HG03457 (cell line): ENCODE results near the gene SIM1.

ENCODE experiments used
- ATAC-seq: cut with Tn5 transposase; IDR thresholded peaks from one replicate; pipeline ENCODE4 v1.9.1; 2021; ENCODE audit warnings: moderate number of reproducible peaks; ENCODE audit not compliant: unreplicated experiment

The SIM1 gene, protein sequence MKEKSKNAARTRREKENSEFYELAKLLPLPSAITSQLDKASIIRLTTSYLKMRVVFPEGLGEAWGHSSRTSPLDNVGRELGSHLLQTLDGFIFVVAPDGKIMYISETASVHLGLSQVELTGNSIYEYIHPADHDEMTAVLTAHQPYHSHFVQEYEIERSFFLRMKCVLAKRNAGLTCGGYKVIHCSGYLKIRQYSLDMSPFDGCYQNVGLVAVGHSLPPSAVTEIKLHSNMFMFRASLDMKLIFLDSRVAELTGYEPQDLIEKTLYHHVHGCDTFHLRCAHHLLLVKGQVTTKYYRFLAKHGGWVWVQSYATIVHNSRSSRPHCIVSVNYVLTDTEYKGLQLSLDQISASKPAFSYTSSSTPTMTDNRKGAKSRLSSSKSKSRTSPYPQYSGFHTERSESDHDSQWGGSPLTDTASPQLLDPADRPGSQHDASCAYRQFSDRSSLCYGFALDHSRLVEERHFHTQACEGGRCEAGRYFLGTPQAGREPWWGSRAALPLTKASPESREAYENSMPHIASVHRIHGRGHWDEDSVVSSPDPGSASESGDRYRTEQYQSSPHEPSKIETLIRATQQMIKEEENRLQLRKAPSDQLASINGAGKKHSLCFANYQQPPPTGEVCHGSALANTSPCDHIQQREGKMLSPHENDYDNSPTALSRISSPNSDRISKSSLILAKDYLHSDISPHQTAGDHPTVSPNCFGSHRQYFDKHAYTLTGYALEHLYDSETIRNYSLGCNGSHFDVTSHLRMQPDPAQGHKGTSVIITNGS

DNA sequence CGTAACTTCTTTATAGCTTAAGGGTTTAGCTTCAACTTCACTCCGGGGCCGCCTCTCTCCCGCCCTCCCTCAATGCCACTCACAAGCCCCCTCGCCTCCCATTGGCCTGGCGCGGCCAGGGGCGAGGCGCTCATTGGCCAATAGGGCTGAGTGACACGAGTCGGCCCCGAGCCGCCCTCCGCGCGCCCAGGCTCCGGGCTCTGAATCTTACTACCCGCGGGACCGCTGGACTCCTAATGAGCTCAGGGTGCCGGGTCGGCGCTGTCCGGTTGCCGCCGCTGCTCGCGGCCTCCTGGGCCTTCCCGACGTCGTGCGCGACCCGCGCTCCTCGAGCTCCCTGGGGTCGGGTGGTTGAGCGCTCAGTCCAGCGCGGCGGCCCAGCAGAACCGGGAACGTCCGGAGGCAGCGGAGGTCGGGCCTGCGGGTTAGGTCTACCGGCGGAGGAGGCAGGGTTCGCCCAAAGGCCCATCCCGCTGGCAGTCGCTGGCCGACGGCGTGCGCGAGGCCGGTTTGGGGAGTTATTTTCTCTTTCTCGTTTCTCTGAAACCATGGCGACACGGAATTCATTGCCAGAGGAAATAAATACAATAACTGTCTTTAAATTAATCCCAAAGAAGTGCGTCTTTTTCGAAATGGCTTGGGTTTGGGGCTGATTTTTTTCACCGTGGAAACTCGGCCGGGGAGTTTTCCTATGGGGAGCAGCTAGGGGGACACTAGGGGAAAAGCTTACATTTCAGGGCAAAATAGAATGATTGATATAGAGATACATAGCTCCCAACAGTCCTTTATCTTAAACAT, at the start of gene SIM1:
TSS of gene SIM1 (minus strand) at position 19 of the 798 bp plus-strand sequence. CDS start 1,453 bp downstream, outside the sequence.
- no peak for ATAC-seq

DNA sequence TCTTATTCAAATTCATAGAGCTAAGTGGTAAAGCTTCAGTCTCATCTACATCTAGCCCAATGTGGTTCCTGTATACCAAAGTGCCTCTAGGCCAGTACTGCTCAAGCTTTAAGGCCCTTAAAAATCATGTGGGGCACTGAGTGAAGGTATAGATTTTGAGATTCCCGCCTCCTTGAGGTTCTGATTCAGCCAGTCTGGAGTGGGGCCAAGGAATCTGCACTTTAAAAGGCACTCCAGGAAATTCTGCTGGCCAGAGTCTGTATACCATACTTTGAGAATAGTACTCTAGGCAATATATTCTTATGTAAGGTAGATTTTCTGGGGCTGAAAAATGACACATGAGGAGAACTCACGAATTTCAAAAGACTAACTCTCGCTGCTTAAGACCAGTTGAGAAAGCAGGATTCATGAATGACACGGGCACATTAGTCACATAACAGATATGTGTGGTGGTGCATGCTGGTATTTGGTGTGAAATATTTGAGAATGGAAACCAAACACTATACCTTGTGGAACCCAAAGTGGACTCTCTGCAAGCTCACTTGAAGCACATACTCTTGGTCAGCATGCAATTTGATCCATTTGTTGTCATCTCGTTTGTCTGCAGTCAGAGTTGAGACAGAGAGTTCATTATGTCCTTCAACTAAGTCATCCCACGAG, 47.6 kb upstream of the SIM1 start:
- ATAC-seq: no peak

DNA sequence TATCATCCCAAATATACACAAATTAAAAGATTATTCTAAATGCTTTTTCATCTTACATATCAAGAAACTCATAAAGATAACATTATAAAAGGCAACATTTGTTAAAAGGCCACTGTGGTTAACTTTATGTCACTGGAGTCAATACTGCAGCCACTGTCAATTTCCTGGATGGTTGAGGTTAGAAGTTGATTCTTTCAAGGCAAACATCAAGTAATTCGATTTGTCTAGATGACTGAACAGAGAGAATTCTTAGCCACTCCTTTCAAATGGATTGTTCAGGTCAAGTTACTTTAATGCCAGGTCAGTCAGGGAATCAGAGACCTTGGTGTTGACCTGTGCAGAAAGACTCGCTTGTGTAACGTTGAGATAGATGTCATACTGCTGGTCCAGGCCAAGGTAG, 44.4 kb upstream of the SIM1 start:
- ATAC-seq: no peak

DNA sequence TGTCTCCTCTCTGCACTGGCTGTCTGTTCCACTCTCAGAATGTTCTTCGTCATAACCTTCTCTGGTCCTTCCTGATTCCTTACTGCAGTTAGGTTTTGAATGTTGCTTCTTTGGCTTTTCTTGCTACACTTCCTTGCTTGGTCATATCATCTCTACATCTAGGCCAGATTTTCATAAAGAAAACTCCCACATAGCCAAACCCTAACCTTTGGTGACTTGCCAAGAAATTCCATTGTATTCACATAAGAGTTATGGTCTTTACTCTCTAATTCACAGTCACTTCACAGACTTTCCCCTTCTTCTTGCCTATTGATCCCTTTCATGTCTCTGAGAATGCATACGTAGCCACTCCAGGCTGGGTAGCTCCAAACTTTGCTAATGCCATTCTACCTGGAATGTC, 41.9 kb upstream of the SIM1 start:
- ATAC-seq: no peak

DNA sequence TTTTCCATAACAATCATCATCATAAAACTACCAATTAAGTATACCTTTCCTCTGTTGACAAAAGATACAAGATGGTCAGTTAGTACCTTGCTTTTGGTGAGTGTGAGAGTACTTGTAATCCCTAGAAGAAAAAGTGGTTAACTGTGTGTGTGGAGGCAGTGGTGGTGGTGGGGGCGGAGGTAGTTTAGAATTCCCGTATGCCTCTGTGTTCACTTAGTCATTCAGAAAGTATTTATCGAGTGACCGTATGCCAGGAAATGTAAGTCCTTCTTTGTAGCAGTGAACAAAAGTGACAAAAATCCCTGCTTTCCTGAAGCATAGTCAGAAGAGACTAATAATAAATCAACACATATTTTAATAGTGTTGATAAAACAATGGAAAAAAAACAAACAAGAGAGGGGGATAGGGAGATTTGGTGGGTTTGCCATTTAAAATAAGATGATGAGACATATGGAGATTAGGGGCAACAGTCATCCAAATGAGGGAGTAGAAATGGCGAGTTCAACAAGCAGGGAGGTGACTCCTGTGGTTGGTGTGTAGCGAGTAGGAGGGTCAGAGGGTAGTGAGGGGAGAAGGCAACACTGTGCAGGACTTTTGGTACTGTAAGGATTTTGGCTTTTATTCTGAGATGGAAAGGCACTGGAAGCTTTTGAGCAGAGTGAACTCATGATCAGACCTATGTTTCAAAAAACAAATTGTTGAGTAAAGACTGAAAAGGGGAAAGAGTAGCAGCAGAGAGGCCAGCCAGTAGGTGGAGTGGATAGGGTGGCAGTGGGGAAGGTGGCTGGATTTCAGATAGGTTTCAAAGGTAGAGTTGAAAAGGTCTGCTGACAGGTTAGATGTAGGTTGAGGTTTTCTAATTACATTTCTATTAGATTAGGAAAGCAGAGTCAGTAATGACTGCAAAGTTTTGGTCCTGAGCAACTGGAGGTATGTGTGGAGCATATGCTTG, 40.3 kb upstream of the SIM1 start:
- no peak for ATAC-seq

DNA sequence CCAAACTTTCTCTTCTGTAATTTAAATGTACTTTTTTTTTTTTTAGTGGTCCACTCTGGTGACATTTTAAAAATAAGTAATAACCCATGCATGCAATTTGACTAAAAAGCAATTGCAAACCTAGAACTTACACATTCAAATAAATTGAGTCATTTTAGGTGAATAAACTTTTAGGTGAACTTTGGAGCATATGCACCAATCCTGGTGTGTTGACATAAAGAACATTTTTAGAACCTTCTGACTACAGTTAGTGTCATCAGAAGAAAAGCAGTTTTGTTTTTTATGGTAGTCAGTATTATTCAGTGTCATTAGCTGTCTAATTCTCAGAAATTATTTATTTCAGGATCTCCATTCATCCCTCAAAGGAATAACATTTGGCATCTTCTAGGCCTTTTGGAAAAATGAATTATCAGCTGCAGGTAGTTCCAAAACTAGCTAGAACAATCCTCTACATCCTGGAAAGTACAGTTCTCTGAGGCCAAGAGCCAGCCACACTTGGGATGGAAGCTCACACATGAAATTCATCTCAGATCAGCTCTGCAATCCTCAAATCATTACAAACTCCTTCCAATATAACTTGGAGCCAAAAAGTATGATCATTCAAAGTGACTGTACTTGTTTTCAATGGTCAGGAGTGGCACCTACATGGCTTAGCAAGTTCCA, 38.5 kb upstream of the SIM1 start:
- no peak for ATAC-seq

DNA sequence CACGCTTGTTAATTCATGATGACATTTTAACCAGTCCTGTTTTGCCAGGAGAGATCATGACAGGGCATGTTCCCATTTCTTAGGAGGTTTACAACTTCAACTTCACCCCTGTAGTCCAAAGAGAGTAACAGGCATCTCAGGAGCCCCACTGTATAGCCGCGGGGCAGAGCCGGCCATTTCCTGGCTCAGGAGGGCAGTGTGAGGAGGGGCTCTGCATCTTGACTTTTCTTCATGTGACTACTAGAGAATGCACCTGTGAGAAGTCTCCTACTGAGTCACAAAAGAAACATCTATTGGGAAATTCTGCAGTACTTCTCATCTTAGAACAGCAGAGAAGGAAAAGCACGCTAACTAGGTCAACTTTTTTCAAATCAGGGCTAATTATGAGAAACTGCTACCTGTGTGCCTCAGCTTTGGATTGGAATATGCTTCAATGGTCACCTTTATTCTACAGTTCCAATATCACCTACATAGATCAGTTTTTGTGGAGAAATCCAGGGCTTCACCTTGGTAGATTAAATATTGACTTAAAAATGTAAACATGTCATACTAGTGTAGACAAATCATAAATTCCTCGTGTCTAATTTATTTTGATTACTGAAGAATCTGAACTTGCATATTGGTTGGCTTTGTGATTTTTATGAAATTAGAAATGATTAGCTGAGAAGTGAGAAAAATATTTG, 28.6 kb upstream of the SIM1 start:
- no peak for ATAC-seq

DNA sequence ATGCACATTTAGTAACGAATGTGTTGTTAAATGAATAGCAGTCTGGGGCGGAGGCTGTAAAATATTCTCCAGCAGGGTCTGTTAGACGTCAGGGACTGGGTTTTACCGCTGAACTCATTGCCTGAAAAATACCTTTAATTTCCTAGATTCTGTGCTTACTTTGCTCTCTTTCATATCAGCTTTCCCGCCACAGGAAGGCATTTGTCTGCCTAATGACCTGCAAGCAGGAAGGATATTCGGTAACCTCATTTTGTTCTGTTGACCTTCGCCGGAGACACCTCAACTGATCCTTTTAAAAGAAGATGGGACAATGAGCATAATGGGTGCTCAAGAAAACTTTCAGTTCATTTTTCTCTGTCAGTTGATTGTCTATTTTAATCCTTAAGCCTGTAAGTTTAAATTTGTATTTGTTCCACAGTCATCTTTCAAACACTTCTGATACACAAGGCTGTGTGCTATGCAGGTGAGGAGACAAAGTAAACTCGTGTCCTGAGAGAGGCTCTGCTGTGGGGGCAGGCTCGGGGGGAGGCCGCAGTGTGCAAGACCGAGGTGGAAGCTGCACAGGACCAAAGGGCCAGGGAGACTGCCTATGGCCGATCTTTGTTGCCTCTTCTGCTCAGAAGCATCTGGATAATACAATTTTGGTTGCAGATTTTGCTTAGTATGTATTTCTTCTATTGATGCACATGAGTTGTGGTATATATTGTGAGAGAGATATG, 27.4 kb upstream of the SIM1 start:
- no peak for ATAC-seq

DNA sequence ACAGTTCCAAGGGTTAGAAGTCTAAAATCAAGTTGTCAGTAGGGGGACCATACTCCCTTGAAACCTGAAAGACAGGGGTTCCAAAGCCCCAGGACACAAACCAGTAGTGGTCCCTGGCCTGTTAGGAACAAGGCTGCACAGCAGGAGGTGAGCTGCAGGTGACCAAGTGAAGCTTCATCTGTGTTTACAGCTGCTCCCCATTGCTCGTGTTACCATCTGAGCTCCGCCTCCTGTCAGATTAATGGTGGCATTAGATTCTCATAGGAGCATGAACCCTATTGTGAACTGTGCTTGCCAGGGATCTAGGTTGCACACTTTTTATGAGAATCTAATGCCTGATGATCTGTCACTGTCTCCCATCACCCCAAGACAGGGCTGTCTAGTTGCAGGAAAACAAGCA, 25.3 kb upstream of the SIM1 start:
- ATAC-seq: no peak

DNA sequence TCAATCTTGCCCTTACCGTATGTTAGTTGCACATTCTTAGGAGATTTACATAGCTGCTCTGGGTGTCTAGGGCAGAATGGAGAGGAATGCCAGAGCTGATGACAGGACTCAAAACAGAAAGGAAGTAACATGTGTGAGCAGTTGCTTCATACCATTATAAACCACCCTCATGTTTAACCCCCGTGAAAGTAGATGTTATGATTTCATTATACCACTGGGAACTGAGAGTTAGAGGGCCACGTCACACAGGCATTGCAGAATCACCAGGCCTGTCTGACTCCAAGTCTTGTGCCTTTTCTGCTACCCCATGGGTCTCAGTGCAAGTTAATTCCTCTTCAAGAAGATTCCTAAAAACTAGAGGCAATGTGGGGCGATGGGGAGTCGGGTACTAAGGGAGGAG, 23.5 kb upstream of the SIM1 start:
- no peak for ATAC-seq

DNA sequence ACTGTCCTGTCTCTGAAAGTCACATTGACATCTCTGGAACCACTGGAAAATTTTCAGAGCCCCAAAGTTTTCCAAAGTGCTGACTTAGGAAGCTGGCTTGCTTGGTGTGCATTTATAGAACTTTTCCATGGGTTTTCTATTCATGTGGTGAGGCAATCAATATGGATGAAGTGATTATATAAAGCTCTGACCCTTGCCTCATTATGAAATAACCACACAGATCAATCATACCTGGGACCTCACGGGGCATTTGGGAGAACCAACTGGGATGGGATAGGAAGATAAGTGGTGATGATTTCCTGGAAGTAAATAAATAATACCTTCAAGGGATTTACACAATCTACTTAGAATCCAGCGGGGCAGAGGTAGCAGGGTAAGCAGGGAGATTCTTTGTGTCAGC, 22.9 kb upstream of the SIM1 start:
- ATAC-seq: no peak

DNA sequence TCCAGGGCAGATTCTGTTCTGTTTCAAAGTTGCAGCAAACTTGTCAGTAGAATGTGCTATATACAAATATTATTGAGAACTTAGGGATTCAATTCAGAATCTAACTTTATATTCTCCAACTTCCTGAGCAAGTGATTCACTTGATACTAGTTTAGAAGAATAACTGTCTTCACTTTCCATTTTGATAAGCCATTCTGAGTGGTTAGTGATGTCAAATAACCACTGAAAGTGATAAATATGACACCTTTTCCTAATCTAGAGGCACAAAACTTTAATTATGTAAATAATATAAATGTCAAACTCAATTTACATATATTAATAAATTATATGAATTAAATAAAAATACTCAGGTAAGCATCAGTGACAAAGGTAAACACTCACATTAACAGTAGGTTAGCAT, 20.5 kb upstream of the SIM1 start:
- no peak for ATAC-seq

DNA sequence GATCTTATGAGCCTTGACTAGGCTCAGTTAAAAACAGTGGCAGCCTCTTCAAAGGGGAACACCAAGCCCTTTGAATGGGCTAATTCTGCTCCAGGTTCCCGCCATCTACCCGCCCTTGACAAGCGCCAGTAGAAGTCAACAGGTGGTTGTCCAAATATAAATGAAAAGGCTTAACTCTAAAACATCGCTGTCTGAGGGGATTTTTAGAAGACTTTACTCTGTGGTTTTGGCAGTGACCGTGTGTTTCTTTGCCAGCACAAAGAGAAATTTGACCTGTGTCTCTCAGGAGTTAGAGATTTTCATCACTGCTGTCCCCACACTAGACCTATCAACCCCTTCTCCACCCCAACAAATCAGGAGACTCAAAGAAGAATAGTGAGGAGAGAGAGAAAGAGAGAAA, 19.8 kb upstream of the SIM1 start:
- no peak for ATAC-seq

DNA sequence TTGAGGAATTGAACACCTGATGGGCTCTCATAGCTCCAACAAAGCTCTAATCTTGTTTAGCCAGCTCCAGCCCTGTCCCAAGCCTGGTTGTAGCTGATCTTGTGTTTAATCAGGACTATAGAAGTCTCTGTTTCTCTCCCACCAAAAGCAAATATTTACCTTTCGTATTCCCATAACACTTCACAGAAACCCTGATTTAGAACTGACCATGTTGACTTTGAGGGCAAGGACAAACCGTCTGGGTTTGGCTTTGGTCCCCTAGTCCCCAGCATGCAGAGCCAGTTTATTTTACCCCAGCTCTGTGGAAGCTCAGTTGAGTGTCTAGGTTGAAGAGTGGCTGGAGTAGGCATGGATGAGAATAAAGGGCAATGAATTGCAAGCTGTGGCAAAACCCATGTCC, 18.0 kb upstream of the SIM1 start:
- no peak for ATAC-seq

DNA sequence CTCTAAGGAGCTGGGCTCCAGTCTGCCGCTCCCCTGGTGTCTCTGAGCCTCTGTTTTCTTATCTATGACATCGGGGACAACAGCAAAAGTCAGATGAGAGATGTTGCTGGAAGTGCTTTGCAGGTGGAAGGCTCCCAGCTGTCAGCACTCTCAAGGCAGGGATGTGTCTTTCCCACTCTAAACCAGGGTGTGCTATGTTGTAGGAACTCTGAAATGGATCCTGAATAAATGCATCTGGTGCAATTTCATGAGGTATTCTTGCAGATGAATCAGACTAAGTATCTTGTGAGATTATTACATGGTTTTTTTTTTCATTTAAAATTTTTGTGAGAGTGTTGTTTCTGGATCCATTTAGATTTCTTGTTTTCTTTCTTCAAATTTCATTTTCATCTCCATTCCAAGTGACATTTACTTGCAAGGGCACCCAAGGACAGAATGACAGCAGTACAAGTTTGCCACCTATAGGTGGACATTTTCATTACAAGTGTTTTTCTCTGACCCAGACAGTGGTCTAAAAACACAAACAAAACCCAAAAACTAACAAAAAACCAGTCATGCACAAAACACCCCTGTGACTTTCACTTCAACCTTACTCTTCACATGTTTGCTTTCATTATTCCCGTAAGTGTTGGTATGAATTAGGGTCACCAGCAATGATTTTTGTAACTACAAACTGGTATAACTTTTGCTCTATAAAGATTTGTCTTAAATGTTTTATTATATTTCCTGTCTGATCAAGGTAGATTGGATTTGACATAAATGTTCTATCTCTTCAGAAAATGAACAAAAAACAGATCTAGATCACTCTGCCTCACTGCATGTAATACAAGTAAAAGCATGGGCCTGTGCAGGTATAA, 14.7 kb upstream of the SIM1 start:
- ATAC-seq: peak; percentile 43

DNA sequence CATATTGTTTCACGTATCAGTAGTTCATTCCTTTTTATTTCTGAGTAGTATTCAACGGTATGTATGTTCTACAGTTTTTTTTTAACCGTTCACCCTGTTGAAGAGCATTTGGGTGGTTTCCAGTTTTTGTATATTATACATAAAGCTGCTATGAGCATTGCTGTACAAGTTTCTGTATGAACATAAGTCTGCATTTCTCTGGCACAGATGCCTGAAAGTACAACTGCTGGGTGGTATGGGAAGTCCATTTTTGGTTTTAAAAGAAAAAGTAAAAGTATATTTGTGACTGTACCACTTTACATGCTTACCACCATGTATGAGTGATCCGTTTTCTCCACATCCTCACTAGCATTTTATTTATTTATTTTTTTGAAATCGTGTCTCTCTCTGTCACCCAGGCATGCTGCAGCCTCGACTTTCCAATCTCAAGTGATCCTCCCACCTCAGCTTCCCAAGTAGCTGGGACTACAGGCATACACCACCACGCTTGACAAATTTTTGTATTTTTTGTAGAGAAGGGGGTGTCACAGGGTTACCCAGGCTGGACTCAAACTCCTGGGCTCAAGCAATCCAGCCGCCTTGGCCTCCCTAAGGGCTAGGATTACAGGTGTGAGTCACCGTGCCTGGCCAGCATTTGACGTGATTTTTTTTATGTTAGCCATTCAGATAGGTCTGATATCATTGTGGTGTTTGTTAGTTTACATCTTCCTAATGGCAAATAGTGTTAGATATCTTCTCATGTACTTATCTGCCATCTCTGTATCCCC, 11.0 kb upstream of the SIM1 start:
- peak; percentile 64 for ATAC-seq
